ENCODE results near the gene CCDC78. TPM values are rescaled to one million over a fixed set of nuclear protein-coding genes. Genes with fewer than 3 reads are reported as not detected.

Gene CCDC78
- polyA plus RNA-seq, 1 donor (not counting 4 experiments of a cell fraction or from before 2014, with no cell fraction given): 2.5 TPM

- Histone ChIP-seq H3K4me3 (ENCODE audit: control insufficient read depth in 2 of 3, extremely low read depth in 1 of 3, insufficient read depth in 2 of 3, low read depth in 1 of 3, low read length in 3 of 3) (no peak overlapping the region), H3K9me3 (ENCODE audit: control insufficient read depth, low read depth, low read length) (no peaks in the 10 kb centered on the region), H3K27me3 (ENCODE audit: control insufficient read depth, extremely low read depth, insufficient read depth, low read length) (no peaks in the 10 kb centered on the region), H3K9ac (ENCODE audit: control insufficient read depth, extremely low read depth, insufficient read depth, low read length) (no peak overlapping the region), H3K79me2 (ENCODE audit: control insufficient read depth, insufficient read depth, low read length) (no peaks in the 10 kb centered on the region), H3K4me2 (ENCODE audit: control insufficient read depth, extremely low read depth, insufficient read depth, low read depth, low read length) (no peak overlapping the region), H3K36me3 (ENCODE audit: control insufficient read depth in 2 of 2, extremely low read depth in 1 of 2, insufficient read depth in 2 of 2, low read length in 2 of 2) (peaks cover 22 to 27% of the 10 kb centered on the region in 2 experiments), H3K9me1 (ENCODE audit: control insufficient read depth, extremely low read depth, insufficient read depth, low read length) (no peaks in the 10 kb centered on the region), H4K20me1 (ENCODE audit: control insufficient read depth, extremely low read depth, insufficient read depth, low read length) (no peaks in the 10 kb centered on the region), H3K27ac (ENCODE audit: control insufficient read depth, insufficient read depth, low read length) (no peak overlapping the region), H2AFZ (ENCODE audit: control insufficient read depth, low read length) (no peak overlapping the region), H3K4me1 (ENCODE audit: control insufficient read depth, extremely low read depth, insufficient read depth, low read length) (no peaks in the 10 kb centered on the region)
- FAIRE-seq (no peak), DNase-seq (ENCODE audit: low read depth, low spot score) (no peak)
- TF ChIP-seq EZH2 (IDR thresholded peaks at IDR 0.05; ENCODE audit: low read length): no peak
- TF ChIP-seq CTCF (optimal IDR thresholded peaks at IDR 0.05 in 1 of 3, IDR thresholded peaks at IDR 0.05 in 1 of 3, conservative IDR thresholded peaks at IDR 0.05 in 1 of 3; ENCODE audit: extremely low read depth in 1 of 3, insufficient read depth in 2 of 3, low read length in 3 of 3): no peak
- dilution Hi-C loops (cut with MboI; ENCODE audit: extremely low pct_ligation_motif_present, low sequenced_read_pairs): no loop called here
Observed at GRCh38 chr16:732332-732731, 6.1 kb upstream of the CCDC78 start.

GRCh38 chr16:730666-731509 lies 4.6 kb upstream of the CCDC78 start:
- FAIRE-seq (no peak), DNase-seq (ENCODE audit: low read depth, low spot score) (no peak)
- Histone ChIP-seq H3K4me2 (ENCODE audit: control insufficient read depth, extremely low read depth, insufficient read depth, low read depth, low read length) (no peak overlapping the region), H3K79me2 (ENCODE audit: control insufficient read depth, insufficient read depth, low read length) (no peaks in the 10 kb centered on the region), H3K9me1 (ENCODE audit: control insufficient read depth, extremely low read depth, insufficient read depth, low read length) (no peaks in the 10 kb centered on the region), H3K9me3 (ENCODE audit: control insufficient read depth, low read depth, low read length) (no peaks in the 10 kb centered on the region), H3K27ac (ENCODE audit: control insufficient read depth, insufficient read depth, low read length) (no peak overlapping the region), H3K9ac (ENCODE audit: control insufficient read depth, extremely low read depth, insufficient read depth, low read length) (no peak overlapping the region), H3K27me3 (ENCODE audit: control insufficient read depth, extremely low read depth, insufficient read depth, low read length) (no peaks in the 10 kb centered on the region), H3K4me3 (ENCODE audit: control insufficient read depth in 2 of 3, extremely low read depth in 1 of 3, insufficient read depth in 2 of 3, low read depth in 1 of 3, low read length in 3 of 3) (no peak overlapping the region), H3K4me1 (ENCODE audit: control insufficient read depth, extremely low read depth, insufficient read depth, low read length) (peaks cover 4% of the 10 kb centered on the region), H4K20me1 (ENCODE audit: control insufficient read depth, extremely low read depth, insufficient read depth, low read length) (no peaks in the 10 kb centered on the region), H3K36me3 (ENCODE audit: control insufficient read depth in 2 of 2, extremely low read depth in 1 of 2, insufficient read depth in 2 of 2, low read length in 2 of 2) (peaks cover 14 to 21% of the 10 kb centered on the region in 2 experiments), H2AFZ (ENCODE audit: control insufficient read depth, low read length) (no peak overlapping the region)
- TF ChIP-seq CTCF (optimal IDR thresholded peaks at IDR 0.05 in 1 of 3, IDR thresholded peaks at IDR 0.05 in 1 of 3, conservative IDR thresholded peaks at IDR 0.05 in 1 of 3; ENCODE audit: extremely low read depth in 1 of 3, insufficient read depth in 2 of 3, low read length in 3 of 3) (no peak), EZH2 (IDR thresholded peaks at IDR 0.05; ENCODE audit: low read length) (no peak)
- dilution Hi-C loops (cut with MboI; ENCODE audit: extremely low pct_ligation_motif_present, low sequenced_read_pairs): no loop called here
